SK-MEL-5 (cell line): Measurements from ENCODE around the gene AK8. TPM values are rescaled to one million over a fixed set of nuclear protein-coding genes. Genes with fewer than 3 reads are reported as not detected.

Source experiments
- DNase-seq: peaks from one replicate; pipeline ENCODE4 v3.0.0-alpha.2; 2016; ENCODE audit warnings: low read depth, low spot score
- in situ Hi-C: cut with HindIII; loops from 2 replicates; pipeline ENCODE4 v1.10.0; 2016; ENCODE audit warnings: low sequenced_read_pairs, high pct_unique_total_duplicates, low pct_unique_long_range_greater_than_20kb
- total RNA-seq: library from RNA; depleted of rRNA; stranded (reverse); fragments of >200 nt; shearing (Covaris generic); gene quantifications from 2 replicates; pipeline ENCODE4 v1.2.3, GENCODE V29; 2014

AK8 gene
- total RNA-seq, 1 experiment from 2014 or later: 0.21 TPM

- in situ Hi-C loops: no loop called here
- DNase-seq: peak; percentile 88
Measured at GRCh38 chr9:132797861-132798659, 80.0 kb downstream of the AK8 start.

GRCh38 chr9:132795511-132796303 is 82.4 kb downstream of the AK8 start:
- DNase-seq: no peak
- in situ Hi-C loops: no loop called here

- in situ Hi-C loops: no loop called here
- no peak for DNase-seq
Measured at GRCh38 chr9:132794730-132795380, 83.2 kb downstream of the AK8 start.

- in situ Hi-C loops: no loop called here
- no peak for DNase-seq
Measured at GRCh38 chr9:132793606-132794580, 84.2 kb downstream of the AK8 start.

GRCh38 chr9:132792547-132792946 is 85.5 kb downstream of the AK8 start:
- in situ Hi-C loops: no loop called here
- no peak for DNase-seq

- in situ Hi-C loops: no loop called here
- no peak for DNase-seq
Measured at GRCh38 chr9:132791699-132792240, 86.3 kb downstream of the AK8 start.

GRCh38 chr9:132789719-132790118 is 88.4 kb downstream of the AK8 start:
- in situ Hi-C loops: no loop called here

GRCh38 chr9:132788378-132788777 is 89.7 kb downstream of the AK8 start:
- in situ Hi-C loops: no loop called here
- DNase-seq: no peak

More at GRCh38 chr9:132789719-132790118, 88.4 kb downstream of the AK8 start:
- no peak for DNase-seq

GRCh38 chr9:132787748-132788159 is 90.3 kb downstream of the AK8 start:
- in situ Hi-C loops: no loop called here
- no peak for DNase-seq

GRCh38 chr9:132784286-132784830 is 93.7 kb downstream of the AK8 start:
- in situ Hi-C loops: no loop called here
- DNase-seq: no peak

- in situ Hi-C loops: no loop called here
Measured at GRCh38 chr9:132783006-132783405, 95.1 kb downstream of the AK8 start.

GRCh38 chr9:132782037-132782436 is 96.0 kb downstream of the AK8 start:
- in situ Hi-C loops: no loop called here
- no peak for DNase-seq

More at GRCh38 chr9:132783006-132783405, 95.1 kb downstream of the AK8 start:
- DNase-seq: no peak

GRCh38 chr9:132780230-132781007 is 97.7 kb downstream of the AK8 start:
- in situ Hi-C loops: no loop called here
- DNase-seq: no peak

- in situ Hi-C loops: no loop called here
- DNase-seq: no peak
Measured at GRCh38 chr9:132776891-132777290, 101.2 kb downstream of the AK8 start.

- no peak for DNase-seq
Measured at GRCh38 chr9:132776268-132776667, 101.8 kb downstream of the AK8 start.

GRCh38 chr9:132775720-132776119 is 102.4 kb downstream of the AK8 start:
- no peak for DNase-seq
- in situ Hi-C loops: no loop called here

More at GRCh38 chr9:132776268-132776667, 101.8 kb downstream of the AK8 start:
- in situ Hi-C loops: no loop called here
